ENCODE data around the gene ZNF77.
"Not testable (repeated sequence)": the region's sequence is repeated elsewhere in the genome, so short reads cannot be mapped to it uniquely, and the experiment has no call there.

DNA sequence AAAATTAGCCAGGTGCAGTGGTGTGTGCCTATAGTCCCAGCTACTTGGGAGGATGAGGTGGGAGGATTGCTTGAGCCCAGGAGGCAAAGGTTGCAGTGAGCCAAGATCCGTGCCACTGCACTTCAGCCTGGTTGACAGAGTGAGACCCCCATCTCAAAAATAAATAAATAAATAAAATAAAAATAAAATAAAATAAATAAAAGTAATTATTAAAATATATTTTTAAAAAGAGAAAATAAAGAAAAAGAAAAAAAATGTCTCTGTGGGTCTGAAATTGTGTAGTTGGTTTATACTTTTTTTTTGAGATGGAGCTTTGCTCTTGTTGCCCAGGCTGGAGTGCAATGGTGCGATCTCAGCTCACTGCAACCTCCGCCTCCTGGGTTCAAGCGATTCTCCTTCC, 8.9 kb downstream of the ZNF77 start:
- not testable (repeated sequence) for TF ChIP-seq CTCF, POLR2A (IDR thresholded peaks at IDR 0.05)
